Left cardiac atrium (tissue), 4 donors: ENCODE data around the gene OSBPL10. TPM values are rescaled to one million over a fixed set of nuclear protein-coding genes. Genes with fewer than 3 reads are reported as not detected.

Experiments used
- ATAC-seq, 2 donors: fragments of 200-7000 bp; cut with Tn5 transposase; one replicate each; pipeline ENCODE4 v1.9.1; 2020; ENCODE audit warnings: mild to moderate bottlenecking in 2 of 2, moderate library complexity in 2 of 2
- DNase-seq: peaks from one replicate; pipeline ENCODE4 v3.0.0-alpha.2; 2020
- intact Hi-C, 2 donors: fragments of 100-400 bp; cut with DNase I; formaldehyde crosslinking; loops; one replicate each; pipeline versions ENCODE4 v1.14.1 to v1.15.1; 2022 to 2023
- total RNA-seq, 2 donors: library from RNA; stranded (reverse); fragmentation: NEBNext Ultra II Directional; extraction: Animal tissue kit (Norgen Biotek cat#: 25700); gene quantifications; one replicate each; pipeline ENCODE4 v1.2.1, GENCODE V29; 2021
- donor health status: DM: no; HTN: yes; CAD: no.
- donor health status: DM: no; HTN: yes; CAD: no; lungs with severe emphysema.
- donor health status: DM: yes; HTN: yes; CAD: no.
- donor health status: Dilated cardiomyopathy.

The OSBPL10 gene
- total RNA-seq, 2 donors from 2014 or later: 5.7 to 5.8 TPM

DNA sequence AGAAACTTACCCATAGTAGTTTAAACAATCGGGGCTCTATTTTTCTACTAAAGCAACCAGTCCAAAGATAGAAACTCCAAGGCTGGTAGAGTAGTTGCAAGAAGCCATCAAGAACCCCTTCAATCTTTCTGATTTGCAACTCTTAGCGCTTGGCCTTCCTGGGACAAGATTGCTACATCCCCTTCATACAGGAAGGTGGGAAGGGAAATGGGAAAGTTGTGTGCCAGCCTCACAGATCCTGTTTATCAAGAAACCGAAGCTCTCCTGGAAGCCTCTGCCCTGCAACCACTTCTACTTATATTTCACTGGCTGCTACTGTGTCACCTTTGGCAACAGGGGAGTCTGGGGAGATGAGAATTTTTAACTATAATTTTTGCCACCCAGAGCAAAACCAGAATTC lies 46.2 kb downstream of the OSBPL10 start:
- DNase-seq (no peak), ATAC-seq (no peak)
- intact Hi-C loops: no loop called here

DNA sequence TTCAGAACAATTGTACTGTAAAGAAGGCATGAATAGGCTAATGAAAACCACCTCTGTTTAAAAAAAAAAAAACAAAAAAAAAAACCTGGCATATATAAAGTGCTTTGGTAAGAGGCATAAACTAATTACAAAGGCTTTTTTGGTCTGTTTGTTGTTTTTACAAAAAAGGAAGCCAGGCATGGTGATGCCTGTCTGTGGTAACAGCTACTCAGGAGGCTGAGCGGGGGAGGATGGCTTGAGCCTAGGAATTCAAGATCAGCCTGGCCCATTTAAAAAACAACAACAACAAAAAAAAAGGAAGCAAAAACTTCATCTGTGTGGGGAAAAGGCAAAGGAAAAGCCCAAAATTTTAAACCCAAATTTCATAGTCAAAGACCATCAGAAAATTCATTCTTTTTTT lies 47.0 kb downstream of the OSBPL10 start:
- intact Hi-C loops: no loop called here
- no peak for DNase-seq
- ATAC-seq: peak in 1 of 2 donors; percentile 33

DNA sequence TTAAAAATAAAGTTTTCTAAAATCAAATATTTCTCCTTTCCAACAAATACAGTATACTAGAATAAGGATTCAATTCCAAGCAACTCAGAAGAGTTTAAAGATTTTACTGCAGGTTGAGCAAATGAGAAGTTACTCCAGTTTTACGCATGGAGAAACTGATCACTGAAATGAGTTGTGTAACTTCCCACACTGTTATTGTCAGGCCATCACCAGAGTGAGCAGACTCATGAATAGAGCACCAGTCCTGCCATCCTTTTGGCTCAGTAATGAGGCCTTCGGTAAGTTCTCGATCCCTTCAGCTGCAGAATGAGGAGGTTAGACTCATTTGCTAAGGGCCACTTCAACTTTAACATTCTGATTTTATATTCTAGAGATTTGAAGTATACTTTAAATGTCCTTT lies 48.1 kb downstream of the OSBPL10 start:
- intact Hi-C loops: no loop called here
- DNase-seq: no peak
- ATAC-seq: no peak

DNA sequence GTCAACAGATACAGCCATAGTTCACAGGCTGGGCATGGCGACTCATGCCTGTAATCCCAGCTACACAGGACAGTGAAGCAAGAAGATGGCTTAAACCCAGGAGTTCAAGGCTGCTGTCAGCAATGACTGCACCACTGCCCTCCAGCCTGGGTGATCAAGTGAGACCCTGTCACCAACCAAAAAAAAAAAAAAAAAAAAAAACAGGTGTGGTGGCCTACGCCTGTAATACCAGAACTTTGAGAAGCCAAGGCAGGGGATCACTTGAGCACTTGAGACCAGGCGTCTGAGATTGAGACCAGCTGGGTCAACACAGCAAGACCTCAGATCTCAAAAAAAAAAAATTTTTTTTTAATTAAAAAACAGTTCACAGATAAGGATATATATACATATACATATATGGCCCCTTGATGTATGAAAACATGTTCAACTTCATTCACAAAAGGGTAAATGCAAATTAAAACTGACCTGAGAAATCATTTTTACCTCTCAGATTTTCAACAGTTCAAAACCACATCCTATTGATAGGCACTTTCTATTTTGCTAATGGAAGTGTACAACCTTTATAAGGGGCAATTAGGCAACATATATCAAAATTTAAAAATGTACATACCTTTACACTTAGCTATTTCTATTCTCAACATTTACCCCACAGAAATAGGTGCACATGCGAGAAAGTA lies 51.1 kb downstream of the OSBPL10 start:
- intact Hi-C loops: no loop called here

DNA sequence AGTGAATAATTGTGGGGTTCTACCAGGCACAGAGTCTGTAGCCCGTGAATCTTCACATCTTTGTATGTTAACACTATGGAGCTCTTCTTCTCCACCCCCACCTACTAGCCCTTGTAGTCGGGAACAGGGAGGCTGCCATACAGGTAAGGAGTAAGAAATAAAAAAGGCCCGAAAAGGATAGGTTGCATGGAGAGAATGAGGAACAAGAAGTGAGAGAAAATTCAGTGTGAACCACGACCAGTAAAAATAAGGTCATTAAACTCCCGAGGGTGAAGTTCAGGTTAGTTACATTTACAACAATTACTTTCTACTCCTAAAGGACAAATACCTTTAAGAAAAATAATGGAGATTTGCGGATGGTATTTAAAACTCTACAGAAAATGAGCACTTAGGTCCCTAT lies 53.3 kb downstream of the OSBPL10 start:
- DNase-seq (no peak), ATAC-seq (no peak)
- intact Hi-C loops: no loop called here

More for the DNA sequence above, 51.1 kb downstream of the OSBPL10 start:
- DNase-seq (no peak), ATAC-seq (no peak)

DNA sequence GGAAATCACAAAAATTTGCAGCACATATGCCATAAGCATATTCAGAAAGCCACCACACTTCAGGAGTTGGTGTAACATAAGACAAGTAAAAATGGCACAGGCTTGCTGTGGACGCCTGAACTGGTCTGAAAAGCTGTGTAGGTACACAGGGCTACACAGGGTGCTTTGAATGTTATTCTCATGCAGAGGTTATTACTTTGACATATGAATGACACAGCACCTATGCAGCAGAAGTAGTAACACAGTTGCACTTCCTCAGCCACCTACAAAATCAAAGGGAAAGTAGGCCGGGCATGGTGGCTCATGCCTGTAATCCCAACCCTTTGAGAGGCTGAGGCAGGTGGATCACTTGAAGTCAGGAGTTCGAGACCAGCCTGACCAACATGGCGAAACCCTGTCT lies 54.5 kb downstream of the OSBPL10 start:
- no peak for DNase-seq
- no peak for ATAC-seq
- intact Hi-C loops: no loop called here

DNA sequence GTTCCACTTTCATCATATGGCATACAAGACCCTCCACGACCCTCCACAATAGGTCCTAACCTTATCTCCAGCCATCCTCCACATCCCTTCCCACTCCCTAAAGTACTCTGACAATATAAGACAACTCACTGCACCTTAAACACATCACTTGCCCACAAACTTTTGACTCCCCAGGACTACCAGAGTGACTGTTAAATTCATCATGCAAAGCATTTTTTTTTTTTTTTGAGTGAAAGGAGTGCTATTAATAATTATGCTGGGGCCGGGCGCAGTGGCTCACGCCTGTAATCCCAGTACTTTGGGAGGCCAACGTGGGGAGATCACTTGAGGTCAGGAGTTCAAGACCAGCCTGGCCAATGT lies 55.8 kb downstream of the OSBPL10 start:
- intact Hi-C loops: no loop called here
- DNase-seq (no peak), ATAC-seq (no peak)

DNA sequence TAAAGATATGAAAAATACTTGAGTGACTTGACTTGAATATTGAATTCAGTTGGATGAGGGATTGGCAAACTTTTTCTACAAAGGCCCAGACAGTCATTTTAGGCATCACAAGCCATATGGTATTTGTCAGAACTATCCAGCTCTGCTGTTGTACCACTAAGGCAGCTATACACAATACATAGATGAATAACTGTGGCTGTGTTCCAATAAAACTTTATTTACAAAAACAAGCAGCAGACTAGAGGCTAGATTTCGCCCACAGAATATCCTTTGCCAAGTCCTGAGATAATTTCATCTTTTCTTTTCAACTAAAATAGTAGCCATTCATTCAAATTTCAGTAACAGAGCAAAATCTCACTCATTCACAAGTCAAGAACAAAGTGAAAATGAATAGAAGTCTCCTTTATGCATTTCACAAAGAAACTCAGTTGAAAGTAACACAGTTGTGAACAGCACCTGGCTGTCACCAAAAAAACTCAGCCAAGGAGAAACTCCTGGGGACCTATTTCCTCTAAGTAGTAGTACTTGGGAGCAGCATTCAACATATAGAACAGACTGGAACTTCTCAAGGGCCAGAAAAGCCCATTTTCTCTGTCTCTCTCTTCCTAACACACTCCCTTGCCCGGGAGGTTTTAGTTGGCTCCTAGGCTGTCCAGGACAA lies 56.3 kb downstream of the OSBPL10 start:
- DNase-seq (no peak), ATAC-seq (no peak)
- intact Hi-C loops: no loop called here

DNA sequence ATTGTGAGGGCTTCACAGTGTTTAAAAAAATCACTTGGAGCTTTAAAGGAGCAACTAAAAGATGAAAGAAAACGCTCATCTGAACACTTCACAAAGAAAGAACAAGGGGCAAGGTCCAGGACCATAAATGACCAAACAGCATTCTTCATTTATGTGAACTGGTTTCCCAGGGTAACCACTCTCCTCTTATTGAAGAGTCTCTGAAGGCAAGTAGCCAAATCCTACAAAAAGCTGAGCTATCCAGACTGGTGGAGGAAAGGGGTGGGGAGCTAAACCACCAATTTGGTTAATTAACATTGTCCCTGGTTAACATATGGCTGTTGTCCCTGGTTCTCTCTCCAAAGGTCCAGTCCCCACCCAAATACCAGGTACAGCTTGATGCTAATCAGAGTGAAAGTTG lies 58.1 kb downstream of the OSBPL10 start:
- ATAC-seq (no peak), DNase-seq (no peak)
- intact Hi-C loops: no loop called here

DNA sequence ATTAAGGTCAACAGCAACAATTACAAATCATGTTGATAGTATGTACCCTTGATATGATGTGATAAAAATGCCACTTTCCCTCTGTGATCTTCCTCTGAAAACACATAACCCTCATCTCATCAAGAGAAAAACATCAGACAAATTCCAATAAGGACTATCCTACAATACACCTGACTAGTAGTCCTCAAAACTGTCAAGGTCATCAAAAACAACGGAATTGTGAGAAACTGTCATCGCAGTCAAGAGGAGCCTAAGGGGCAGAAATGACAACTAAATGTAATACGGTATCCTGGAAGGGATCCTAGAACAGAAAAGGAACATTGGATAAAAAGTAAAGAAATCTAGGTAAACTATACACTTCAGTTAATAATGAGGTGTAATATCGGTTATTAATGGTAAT lies 59.2 kb downstream of the OSBPL10 start:
- intact Hi-C loops: no loop called here
- DNase-seq (no peak), ATAC-seq (no peak)

DNA sequence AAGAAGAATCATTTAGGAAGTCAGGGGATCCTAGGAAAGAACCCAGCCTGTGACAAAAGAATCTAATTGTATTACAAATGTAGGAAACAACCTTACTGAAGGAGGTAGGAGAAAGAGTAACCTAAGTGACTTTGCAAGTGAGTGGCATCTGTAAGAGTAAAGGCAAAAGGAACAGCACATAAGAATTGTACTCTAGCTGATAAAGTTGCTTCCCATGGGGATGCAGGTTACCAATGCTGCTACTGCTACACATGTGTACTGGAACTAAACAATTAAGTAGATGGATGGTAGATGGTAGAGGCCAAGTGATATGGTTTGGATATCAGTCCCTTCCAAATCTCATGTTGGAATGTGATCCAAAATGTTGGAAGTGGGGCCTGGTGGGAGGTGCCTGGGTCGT lies 60.8 kb downstream of the OSBPL10 start:
- ATAC-seq (no peak), DNase-seq (no peak)
- intact Hi-C loops: no loop called here

DNA sequence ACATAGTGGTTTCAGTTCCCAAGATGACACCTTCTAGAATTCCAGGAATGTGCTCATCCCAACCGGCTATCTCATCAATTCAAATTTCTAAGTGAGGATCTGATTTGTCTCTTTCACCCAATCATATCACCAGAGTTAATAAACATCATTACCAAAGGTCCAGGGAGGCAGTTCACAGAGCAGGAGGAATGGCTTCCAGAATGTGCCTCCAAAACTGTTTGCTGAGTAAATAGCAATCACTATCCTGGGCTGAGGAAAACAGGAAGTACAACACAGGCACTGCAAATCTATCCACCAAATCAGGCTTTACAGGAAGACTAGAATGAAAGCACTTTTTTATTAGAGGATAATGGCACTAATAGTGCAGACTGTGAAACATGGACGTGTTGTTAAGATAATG lies 61.5 kb downstream of the OSBPL10 start:
- intact Hi-C loops: no loop called here
- no peak for DNase-seq
- ATAC-seq: no peak

DNA sequence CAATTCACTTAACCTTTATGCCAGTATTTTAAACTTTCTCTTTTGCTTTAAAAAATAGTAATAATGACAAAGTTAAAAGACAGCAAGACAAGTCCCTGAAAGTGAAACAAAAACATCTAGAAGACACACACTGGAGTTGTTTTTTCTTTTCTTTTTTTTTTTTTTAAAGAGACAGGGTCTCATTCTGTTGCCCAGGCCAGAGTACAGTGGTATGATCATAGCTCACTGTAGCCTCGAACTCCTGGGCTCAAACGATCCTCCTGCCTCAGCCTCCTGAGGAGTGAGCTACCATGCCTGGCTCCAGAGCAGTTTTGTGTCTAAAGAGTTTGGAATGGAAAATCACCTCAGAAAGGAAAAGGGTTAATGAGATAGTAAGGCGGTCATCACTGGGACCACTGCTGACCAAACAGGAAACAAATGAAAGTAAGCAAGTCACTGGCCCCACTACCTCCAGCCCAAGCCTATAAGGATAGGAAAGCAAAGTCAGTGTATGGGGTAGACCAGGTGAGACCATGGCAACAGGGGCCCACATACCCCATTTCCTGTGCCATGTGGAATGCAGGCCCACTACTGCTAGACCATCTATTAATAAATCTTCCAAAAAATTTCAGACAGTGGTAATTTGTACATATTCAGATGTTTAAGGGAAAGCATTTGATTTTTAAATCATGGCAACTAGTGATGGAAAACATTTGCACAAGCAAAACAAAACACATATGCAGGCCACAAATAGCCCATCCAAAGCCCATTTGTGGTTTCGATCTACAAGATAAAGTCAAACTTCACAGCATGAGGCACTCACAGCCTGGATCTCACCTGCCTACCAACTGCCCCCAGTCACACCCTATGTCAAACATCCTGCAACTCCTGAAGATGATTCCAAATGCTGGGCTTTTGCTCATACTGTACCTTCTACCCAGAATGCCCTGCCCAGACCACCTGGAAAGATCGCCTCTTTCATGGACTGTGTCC lies 62.6 kb downstream of the OSBPL10 start:
- intact Hi-C loops: no loop called here
- ATAC-seq (no peak), DNase-seq (no peak)

DNA sequence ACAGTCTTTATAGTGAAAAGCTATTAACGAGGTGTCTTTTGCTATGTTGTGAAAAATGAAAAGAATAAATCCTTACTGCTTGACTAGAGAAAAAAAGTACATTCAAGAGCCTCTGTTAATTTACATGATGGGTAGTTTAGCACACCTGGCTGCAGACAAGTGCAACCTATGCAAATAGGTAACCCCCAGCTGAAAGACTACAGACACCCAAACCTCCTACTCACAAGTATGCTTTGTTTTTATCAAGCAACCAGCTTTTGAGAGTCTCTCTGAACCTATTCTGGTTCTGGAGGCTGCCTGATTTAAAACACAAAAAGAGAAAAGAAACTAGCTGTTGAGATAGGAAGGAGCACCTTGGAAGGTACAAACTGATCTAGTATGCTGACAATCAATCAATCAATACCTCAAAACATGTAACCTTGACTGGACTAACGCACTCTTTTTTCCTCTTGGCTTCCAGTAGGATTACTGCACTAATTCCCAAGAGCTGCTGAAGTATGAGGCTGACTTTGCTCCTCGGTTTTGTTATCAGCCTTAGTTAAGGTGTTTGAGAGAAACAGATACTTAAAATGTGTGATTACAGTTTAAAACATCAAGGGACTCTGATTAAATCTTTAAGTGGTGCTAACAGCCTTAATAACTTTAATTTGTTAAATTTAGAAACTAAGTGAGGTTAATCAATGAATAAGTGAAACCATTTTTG lies 63.6 kb downstream of the OSBPL10 start:
- intact Hi-C loops: no loop called here
- DNase-seq (no peak), ATAC-seq (no peak)

DNA sequence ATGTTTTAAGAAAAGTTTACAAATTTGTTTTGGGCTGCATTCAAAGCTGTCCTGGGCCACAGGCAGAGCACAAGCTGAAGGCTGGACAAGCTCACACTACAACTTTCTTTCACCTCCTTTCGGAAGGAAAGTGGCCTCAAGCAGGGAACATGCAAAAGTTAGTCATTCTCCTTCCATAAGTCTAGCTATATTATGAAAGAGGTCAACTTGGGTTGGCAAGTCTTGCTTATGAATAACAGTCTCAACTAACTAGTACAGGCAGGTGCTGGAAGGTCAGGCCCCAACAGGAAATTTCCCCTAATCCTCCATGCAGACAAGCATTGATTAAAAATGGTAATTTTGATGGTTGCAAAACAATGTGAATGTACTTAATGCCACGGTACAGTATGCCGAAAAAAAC lies 69.4 kb downstream of the OSBPL10 start:
- DNase-seq (no peak), ATAC-seq (no peak)
- intact Hi-C loops: no loop called here

DNA sequence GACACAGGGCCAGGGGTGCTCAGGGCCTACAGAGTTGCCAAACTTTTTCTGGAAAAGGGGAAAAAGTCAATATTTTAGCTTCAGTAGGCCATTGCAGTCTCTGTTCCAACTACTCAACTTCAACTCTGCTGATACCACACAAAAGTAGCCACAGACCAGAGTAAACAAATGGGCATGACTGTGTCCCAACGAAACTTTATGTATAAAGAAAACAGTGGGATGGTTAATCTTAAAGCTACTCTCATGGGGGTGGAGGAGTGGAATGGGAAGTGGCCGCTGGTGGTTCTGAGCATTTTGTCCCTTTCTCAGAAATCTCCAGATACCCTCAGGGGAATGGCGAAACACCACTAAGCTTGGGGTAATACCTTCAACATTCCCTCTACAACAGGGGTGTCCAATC lies 69.9 kb downstream of the OSBPL10 start:
- DNase-seq (no peak), ATAC-seq (no peak)
- intact Hi-C loops: no loop called here

DNA sequence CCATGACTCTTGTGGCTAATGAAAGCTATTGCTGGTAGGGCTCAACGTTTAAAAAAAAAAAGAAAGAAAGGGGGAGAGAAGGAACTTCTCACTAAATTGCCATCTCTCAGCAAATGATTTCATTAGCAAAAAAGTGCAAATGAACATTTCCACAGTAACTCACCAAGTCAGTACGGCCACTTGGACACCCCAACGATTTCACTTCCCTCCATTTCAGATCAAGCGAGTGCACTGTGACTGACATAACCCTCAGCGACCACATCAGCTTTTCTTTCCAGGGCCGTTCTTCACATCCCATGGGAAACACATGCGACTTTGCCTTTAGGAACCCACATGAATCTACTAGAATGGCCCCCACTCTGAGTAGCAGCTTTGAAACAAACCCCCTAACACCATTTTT lies 71.6 kb downstream of the OSBPL10 start:
- intact Hi-C loops: no loop called here
- ATAC-seq (no peak), DNase-seq (no peak)

DNA sequence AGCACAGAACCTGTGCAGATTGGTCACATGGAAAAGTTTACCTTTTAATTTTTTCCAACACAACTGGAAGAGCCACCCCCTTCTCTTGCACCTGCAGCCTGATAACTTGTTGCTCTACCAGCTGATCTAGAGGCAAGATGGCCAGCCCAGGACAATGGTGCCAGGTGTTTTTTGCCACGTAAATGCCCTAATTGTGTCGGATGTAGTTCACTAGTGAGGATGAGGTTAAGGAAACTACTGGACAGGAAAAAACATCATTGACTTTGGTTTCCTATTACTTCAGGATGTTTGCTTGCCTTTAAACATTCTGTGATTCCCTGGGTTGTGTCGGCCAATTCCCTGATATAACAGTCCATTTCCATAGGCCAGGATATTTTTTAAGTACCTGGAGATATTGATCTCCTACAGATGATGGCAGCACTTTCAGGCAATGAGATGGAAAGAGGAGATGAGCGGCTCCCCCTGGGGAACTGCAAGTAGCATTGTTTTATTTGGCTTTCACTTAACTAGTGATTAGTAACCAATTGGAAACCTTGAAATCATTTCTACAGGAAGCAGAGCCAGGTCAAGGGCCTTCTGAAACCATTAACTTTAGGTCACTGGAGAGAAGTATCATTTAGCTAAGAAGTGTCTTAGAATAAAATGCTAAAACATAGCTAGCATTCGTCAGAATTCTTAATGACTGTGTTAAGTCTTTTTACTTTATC lies 72.5 kb downstream of the OSBPL10 start:
- ATAC-seq: peak in 1 of 2 donors; percentile 27
- intact Hi-C loops: no loop called here
- no peak for DNase-seq

DNA sequence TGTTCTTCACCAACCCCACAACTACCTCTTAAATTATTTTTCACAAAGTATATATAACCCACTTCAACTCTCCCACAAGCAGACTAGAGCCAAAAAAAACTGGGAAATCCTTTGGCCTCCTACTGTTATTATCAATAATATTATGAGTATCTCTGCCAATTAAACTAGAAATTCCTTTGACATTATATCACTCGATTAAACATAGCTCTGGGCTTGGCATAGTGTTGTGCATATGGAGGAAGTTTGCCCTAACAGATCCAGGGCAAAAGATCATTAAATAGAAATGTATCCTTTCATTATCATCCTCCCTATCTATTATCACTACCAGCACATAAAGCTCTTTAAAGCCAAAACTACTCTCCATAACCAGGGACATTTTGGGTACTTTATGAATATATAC lies 74.9 kb downstream of the OSBPL10 start:
- intact Hi-C loops: no loop called here
- no peak for ATAC-seq
- no peak for DNase-seq
